HS-27A (cell line): Measurements from ENCODE around the gene OR2AT4.
"Not testable (repeated sequence)": the region's sequence is repeated elsewhere in the genome, so short reads cannot be mapped to it uniquely, and the experiment has no call there.

ENCODE experiments used
- DNase-seq: peaks from one replicate; pipeline ENCODE4 v3.0.0-alpha.2; 2012; ENCODE audit warnings: low read depth, missing footprints

The OR2AT4 gene

DNA sequence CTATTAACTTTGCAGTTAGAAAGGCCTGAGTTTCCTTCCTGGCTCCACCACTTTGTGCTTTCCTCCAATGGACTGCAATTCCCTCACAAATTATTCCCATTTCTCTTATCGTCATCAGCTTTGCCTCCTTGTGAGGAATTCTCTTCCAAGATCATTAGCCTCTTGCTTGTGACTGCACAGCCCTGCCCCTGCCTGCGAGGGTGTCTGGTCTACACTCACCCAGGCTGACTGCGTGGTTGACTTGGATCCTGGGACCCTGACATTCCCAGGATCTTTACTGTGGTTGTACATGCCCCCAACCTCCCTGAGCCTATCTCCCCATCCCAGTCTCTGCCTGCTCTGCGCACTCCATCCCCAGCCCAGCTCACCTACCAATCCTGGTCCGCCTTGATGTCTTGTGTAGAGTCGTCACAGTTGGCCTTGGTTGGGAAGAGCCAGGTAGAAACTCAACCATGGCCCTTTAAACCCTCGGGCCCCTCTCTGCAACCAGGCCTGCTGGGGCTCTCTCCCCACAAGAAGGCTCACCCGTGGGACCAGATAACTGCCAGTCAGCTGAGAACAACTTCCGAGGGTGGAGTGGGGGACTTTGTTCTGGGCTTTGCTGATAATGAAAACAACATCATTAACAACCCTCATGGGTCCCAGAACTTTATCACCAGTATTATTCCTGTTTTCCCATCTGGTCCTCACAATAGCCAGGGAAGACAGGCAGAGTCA lies at the start of gene OR2AT4:
Gene OR2AT4, minus strand, starts transcription at position 421 of the 717 bp plus-strand sequence.
- DNase-seq: no peak

DNA sequence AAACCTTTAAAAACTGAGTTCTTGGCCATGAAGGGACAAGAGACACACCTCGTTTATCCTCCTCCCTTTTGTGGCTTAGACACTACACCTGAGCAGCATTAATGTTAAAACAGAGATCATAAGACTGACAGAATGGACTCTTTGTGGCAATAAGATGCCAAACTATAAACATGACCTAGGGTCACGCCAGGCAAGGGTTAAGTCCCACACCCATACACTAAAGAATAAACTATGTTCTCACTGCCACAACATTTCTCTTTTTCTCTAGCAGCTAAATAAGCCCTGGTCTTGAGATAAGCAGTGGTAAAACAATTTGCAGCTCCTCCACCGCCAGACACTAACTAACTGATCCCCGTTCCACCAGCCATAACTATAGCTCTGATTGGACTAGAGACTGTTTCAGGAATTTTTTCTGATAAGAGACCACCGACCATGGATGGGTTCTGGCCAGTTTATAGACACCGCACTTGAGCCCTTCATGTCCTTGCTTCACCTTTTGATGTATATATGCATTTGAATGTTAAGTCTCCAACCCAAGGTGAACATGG lies 49.4 kb upstream of the OR2AT4 start:
- no peak for DNase-seq

GRCh38 chr11:75145196-75145971 lies 48.7 kb upstream of the OR2AT4 start:
- no peak for DNase-seq

DNA sequence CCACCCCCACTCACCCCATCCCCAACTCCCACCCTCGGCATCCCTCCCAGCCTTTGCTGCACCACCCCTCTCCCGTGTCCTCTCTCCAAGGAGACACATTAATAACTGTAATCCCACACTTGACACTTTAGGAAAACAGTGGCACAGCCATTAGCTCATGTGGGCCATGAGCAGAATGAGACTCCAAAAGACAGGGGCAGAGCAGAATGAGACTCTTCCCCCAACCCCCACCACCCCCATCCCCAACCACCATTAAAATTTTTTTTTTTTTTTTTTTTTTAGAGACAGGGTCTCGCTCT lies 48.0 kb upstream of the OR2AT4 start:
- no peak for DNase-seq

DNA sequence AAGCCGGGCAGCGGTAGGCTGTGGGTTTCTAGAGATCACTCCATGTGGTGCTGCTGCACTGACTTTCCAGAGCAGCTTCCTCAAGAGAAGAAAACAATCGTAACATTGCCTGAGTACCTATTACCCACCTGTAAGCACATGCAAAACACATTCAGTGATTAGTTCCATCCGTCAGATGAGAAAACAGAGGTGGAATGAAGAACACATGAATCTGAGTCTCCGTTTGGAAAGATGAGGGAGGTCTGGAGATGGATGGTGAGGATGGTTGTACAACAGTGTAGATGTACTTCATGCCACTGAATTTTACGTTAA lies 46.7 kb upstream of the OR2AT4 start:
- no peak for DNase-seq

- DNase-seq: peak; percentile 77
Measured at GRCh38 chr11:75142714-75143419, 46.2 kb upstream of the OR2AT4 start.

DNA sequence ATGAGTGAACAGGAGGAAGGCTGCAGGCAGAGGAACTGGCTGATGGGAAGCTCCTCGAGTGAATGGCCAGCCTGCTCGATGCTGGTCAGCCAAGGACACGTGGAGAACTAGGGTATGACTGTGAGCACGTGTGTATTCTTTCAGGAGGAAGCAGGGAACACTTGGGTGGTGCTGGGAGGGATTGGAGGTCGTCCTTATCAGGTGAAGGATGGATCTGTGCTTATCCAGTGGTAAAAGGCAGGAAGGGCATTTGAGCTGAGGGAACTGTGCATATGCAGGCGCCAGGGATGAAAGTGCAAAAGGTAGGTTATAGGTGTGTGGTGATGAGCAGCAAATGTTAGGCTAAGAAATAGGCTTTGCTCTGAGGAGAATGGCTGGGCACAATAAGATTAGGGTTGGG lies 44.5 kb upstream of the OR2AT4 start:
- no peak for DNase-seq

GRCh38 chr11:75140269-75141138 lies 43.8 kb upstream of the OR2AT4 start:
- DNase-seq: no peak

- DNase-seq: no peak
Measured at GRCh38 chr11:75135651-75136050, 39.0 kb upstream of the OR2AT4 start.

- no peak for DNase-seq
Measured at GRCh38 chr11:75135021-75135650, 38.5 kb upstream of the OR2AT4 start.

- no peak for DNase-seq
Measured at GRCh38 chr11:75133976-75134375, 37.3 kb upstream of the OR2AT4 start.

GRCh38 chr11:75132080-75132479 lies 35.4 kb upstream of the OR2AT4 start:
- DNase-seq: no peak

- DNase-seq: no peak
Measured at GRCh38 chr11:75126564-75126963, 29.9 kb upstream of the OR2AT4 start.

GRCh38 chr11:75118577-75118976 lies 21.9 kb upstream of the OR2AT4 start:
- DNase-seq: no peak

- DNase-seq: no peak
Measured at GRCh38 chr11:75114465-75114864, 17.8 kb upstream of the OR2AT4 start.

DNA sequence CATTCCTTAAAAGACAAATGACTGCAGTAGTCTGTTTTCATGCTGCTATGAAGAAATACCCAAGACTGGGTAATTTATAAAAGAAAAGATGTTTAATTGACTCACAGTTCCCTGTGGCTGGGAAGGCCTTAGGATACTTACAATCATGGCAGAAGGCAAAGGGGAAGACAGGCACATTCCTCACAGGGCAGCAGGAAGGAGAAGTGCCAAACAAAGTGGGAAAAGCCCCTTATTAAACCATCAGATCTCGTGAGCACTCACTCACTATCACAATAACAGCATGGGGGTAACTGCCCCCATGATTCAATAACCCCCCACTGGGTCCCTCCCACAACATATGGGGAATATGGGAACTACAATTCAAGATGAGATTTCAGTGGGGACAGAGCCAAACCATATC lies 16.4 kb upstream of the OR2AT4 start:
- DNase-seq: no peak

GRCh38 chr11:75112200-75112599 lies 15.5 kb upstream of the OR2AT4 start:
- DNase-seq: no peak

- DNase-seq: no peak
Measured at GRCh38 chr11:75107187-75107586, 10.5 kb upstream of the OR2AT4 start.

GRCh38 chr11:75105967-75106681 lies 9.4 kb upstream of the OR2AT4 start:
- DNase-seq: not testable (repeated sequence)

DNA sequence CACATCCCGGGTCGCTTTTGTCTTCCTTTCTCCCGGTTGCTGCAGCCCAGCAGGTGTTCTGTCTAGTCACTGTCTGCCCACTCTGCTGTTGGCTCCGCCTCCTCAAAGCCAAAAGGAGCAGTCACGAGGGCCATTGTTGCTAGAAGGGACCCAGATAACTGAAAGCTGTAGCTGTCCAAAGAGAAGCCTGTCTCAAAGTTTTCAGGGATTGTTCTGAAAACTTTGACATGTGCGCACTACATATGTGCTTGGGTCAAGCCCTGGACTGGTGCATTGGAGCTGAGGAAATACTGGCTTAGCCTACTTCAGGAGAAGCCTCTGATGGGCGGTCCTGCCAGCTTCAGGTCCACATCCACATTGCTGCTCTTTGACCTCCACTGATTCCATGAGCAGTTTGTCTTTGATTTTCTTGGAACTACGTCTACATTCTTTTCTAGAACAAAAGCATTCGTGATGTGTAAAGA lies 8.8 kb upstream of the OR2AT4 start:
- no peak for DNase-seq
